PC-3 (cell line): ENCODE data around the gene AFG3L2. TPM values are rescaled to one million over a fixed set of nuclear protein-coding genes. Genes with fewer than 3 reads are reported as not detected.

Experiments
- ATAC-seq: fragments of 200-7000 bp; cut with Tn5 transposase; 2 replicates; pipeline ENCODE4 v1.9.1; 2020; ENCODE audit warnings: mild to moderate bottlenecking, moderate library complexity
- BruUV-seq: library from RNA; stranded (reverse); fragments of 400-500 nt; replicated peaks from 2 replicates; lab custom pipeline; 2021; lab: Mats Ljungman, UMichigan
- CTCF ChIA-PET: fragments of 300-600 bp; sonication (Branson Sonifier 250); formaldehyde crosslinking; loops from one replicate; lab custom pipeline; 2022; ENCODE audit warnings: antibody characterized with exemption; lab: Charles Lee
- POLR2A ChIA-PET: fragments of 300-600 bp; sonication (Branson Sonifier 250); formaldehyde crosslinking; loops from one replicate; lab custom pipeline; 2022; ENCODE audit warnings: antibody characterized with exemption; ENCODE audit not compliant: unreplicated experiment; lab: Charles Lee
- DNase-seq: peaks from one replicate; pipeline ENCODE4 v3.0.0-alpha.2; 2015
- H2AFZ ChIP-seq: fragments of 300-600 bp; sonication (generic); 2 replicates; pipeline ENCODE4 v1.6.0; 2016; ENCODE audit warnings: antibody characterized with exemption, low read length
- H3F3A ChIP-seq: fragments of 300-600 bp; sonication (generic); one replicate; pipeline ENCODE4 v1.6.0; 2017; ENCODE audit warnings: antibody characterized with exemption, low read length, control low read depth, mild to moderate bottlenecking; ENCODE audit not compliant: unreplicated experiment
- H3K27ac ChIP-seq: fragments of 300-600 bp; sonication (generic); 2 replicates; pipeline ENCODE4 v1.5.1; 2016; ENCODE audit warnings: mild to moderate bottlenecking, low read length
- H3K27me3 ChIP-seq: fragments of 300-600 bp; sonication (generic); 2 replicates; pipeline ENCODE4 v1.6.1; 2016; ENCODE audit warnings: low read length, mixed read lengths
- H3K36me3 ChIP-seq: fragments of 300-600 bp; sonication (generic); 2 replicates; pipeline ENCODE4 v1.6.1; 2016; ENCODE audit warnings: low read depth, mixed run types, low read length, mixed read lengths
- H3K4me1 ChIP-seq: fragments of 300-600 bp; sonication (generic); 2 replicates; pipeline ENCODE4 v1.5.1; 2016; ENCODE audit warnings: low read length; ENCODE audit not compliant: insufficient read depth
- H3K4me2 ChIP-seq: fragments of 300-600 bp; sonication (generic); 2 replicates; pipeline ENCODE4 v1.6.0; 2016; ENCODE audit warnings: low read length
- H3K4me3 ChIP-seq: fragments of 300-600 bp; sonication (generic); 2 replicates; pipeline ENCODE4 v1.5.1; 2016; ENCODE audit warnings: mild to moderate bottlenecking, low read length, mixed read lengths
- H3K79me2 ChIP-seq: fragments of 300-600 bp; sonication (generic); 2 replicates; pipeline ENCODE4 v1.6.1; 2017; ENCODE audit warnings: low read length, mixed read lengths
- H3K9ac ChIP-seq: fragments of 300-600 bp; sonication (generic); 2 replicates; pipeline ENCODE4 v1.6.0; 2016; ENCODE audit warnings: mild to moderate bottlenecking, low read length
- H3K9me2 ChIP-seq: fragments of 300-600 bp; sonication (generic); replicated peaks from 2 replicates; pipeline ENCODE4 v1.6.1; 2016; ENCODE audit warnings: mixed run types, low read length, mixed read lengths
- H3K9me3 ChIP-seq: fragments of 300-600 bp; sonication (generic); 2 replicates; pipeline ENCODE4 v1.6.1; 2016; ENCODE audit warnings: low read length, mixed read lengths
- H4K20me1 ChIP-seq: fragments of 300-600 bp; sonication (generic); 2 replicates; pipeline ENCODE4 v1.6.1; 2016; ENCODE audit warnings: low read length, mixed read lengths
- EZH2 ChIP-seq: fragments of 300-600 bp; sonication (generic); IDR thresholded peaks from one replicate; pipeline ENCODE4 v1.6.1; 2017; ENCODE audit warnings: antibody characterized with exemption, mild to moderate bottlenecking, low read length; ENCODE audit not compliant: unreplicated experiment
- EZH2phosphoT487 ChIP-seq: fragments of 300-600 bp; sonication (generic); IDR thresholded peaks from 2 replicates; pipeline ENCODE4 v1.6.1; 2018; ENCODE audit warnings: mild to moderate bottlenecking, antibody characterized with exemption, low read length, borderline replicate concordance
- intact Hi-C: fragments of 100-400 bp; cut with micrococcal nuclease; formaldehyde crosslinking; loops from 2 replicates; pipeline ENCODE4 v1.9.0; 2023
- total RNA-seq: library from RNA; depleted of rRNA; stranded (reverse); fragments of >200 nt; gene quantifications from 2 replicates; pipeline ENCODE4 v1.2.3, GENCODE V29; 2014
- TF ChIP-seq, protein P1 (sequence below): fragments of 300-600 bp; sonication (generic); conservative IDR thresholded peaks from 2 replicates; pipeline ENCODE4 v1.5.1; 2017; ENCODE audit warnings: antibody characterized with exemption, low read depth, mild to moderate bottlenecking, low read length

Gene AFG3L2
- total RNA-seq, 1 experiment from 2014 or later: 79.3 TPM

DNA sequence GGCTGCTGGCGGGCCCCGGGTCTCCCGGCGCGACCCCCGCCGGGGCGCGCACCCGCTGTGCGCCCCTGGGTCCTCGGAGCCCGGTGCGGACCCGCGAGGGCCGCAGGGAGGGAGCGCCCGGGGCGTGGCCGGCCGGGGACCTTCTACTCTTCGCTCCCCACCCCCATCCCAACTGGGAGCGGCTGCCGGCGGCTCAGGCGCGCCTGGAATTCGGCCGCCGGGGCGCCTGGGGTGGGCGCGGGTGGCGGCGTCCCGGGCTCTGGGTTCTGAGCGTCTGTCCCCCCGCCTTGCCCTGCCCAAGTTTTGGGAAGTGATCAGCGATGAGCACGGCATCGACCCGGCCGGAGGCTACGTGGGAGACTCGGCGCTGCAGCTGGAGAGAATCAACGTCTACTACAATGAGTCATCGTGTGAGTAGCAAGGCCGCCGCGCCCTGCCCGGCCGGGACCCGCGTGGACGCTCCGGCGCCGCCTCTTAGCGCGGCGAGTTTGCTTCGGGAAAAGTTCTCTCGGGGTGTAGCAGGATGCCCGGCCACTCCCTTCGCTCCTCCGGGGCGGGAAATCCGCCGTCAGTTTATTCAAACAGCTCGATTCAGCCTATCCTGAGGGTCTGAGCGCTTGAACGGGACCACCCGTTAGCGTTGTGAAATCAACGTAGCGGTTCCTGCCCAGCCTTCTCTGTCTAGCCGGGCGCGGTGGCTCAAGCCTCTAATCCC, 68.5 kb downstream of the AFG3L2 start:
- H2AFZ ChIP-seq: peak overlapping the region; percentile 75
- H3F3A ChIP-seq: no peaks in the 10 kb centered on the region
- H3K9me3 ChIP-seq: peaks cover 9% of the 10 kb centered on the region; the same call in 1 of the 2 replicates
- peak overlapping the region; percentile 86 for H3K9ac ChIP-seq
- peak overlapping the region; percentile 78 for H3K27ac ChIP-seq
- peaks cover 11% of the 10 kb centered on the region for H3K36me3 ChIP-seq
- no peaks in the 10 kb centered on the region for H4K20me1 ChIP-seq
- peaks cover 8% of the 10 kb centered on the region; the same call in 1 of the 2 replicates for H3K79me2 ChIP-seq
- ChIA-PET POLR2A (no interaction called here), CTCF (interaction anchor here (0.5 to 1.1 kb wide), 2 partner anchors 26 to 37 kb away, joined by 3 to 5 read pairs; no protein-coding TSS in a partner anchor)
- no peaks in the 10 kb centered on the region for H3K27me3 ChIP-seq
- H3K4me3 ChIP-seq: peak overlapping the region; percentile 71
- H3K4me2 ChIP-seq: peak overlapping the region; percentile 92
- intact Hi-C loops: loop anchor here (1.0 kb wide), 1 partner anchor 20 kb away; no protein-coding TSS in a partner anchor
- ATAC-seq (peak; percentile 76), DNase-seq (peak; percentile 81)
- TF ChIP-seq EZH2phosphoT487 (no peak), EZH2 (no peak)
- TF ChIP-seq, protein P1, sequence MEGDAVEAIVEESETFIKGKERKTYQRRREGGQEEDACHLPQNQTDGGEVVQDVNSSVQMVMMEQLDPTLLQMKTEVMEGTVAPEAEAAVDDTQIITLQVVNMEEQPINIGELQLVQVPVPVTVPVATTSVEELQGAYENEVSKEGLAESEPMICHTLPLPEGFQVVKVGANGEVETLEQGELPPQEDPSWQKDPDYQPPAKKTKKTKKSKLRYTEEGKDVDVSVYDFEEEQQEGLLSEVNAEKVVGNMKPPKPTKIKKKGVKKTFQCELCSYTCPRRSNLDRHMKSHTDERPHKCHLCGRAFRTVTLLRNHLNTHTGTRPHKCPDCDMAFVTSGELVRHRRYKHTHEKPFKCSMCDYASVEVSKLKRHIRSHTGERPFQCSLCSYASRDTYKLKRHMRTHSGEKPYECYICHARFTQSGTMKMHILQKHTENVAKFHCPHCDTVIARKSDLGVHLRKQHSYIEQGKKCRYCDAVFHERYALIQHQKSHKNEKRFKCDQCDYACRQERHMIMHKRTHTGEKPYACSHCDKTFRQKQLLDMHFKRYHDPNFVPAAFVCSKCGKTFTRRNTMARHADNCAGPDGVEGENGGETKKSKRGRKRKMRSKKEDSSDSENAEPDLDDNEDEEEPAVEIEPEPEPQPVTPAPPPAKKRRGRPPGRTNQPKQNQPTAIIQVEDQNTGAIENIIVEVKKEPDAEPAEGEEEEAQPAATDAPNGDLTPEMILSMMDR: no peak
- no TSS peak for BruUV-seq
- peaks cover 22% of the 10 kb centered on the region for H3K4me1 ChIP-seq
- no peaks in the 10 kb centered on the region for H3K9me2 ChIP-seq

DNA sequence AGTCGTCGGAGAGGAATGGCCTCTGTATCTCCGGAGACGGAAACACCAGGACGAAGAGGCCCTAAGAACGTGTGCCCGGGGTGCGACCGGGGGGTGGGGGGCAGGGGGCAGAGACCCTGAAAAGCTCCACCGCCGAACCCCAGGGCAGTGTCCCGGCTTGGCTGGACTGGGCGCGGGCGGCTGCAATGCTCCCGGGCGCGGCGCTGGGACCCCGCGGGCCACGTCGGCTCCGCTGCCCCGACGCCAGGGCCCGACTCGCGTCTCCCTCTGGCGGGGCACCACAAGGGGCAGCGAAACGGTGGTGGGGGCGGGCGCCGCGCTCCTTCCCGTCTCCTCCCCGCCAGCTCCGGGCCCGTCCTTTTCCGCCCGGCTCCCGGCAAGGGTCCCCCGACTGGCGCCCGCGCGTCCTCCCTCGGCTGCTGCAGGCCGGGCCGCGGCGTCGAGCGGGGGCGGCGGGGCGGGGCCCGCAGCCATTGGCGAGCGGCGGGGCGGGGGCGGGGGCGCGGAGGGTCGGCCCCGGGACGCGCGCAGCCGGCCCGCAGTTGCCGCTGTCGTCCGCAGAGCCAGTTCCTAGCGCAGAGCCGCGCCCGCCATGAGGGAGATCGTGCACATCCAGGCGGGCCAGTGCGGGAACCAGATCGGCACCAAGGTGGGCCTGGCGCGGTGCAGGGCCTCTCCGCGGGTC, 69.2 kb downstream of the AFG3L2 start, which contains the start of gene TUBB6:
Gene TUBB6 (plus strand): TSS at position 541 of the 685 bp plus-strand sequence. CDS start 52 bp downstream, at position 593.
- peak; percentile 6 for ATAC-seq
- Histone ChIP-seq H3K4me1 (peaks cover 22% of the 10 kb centered on the region), H3K36me3 (peaks cover 11% of the 10 kb centered on the region), H3F3A (no peaks in the 10 kb centered on the region), H3K27me3 (no peaks in the 10 kb centered on the region), H3K4me3 (peak within 1 kb of the TSS; percentile 71), H3K79me2 (peaks cover 8% of the 10 kb centered on the region; the same call in 1 of the 2 replicates), H3K9me3 (peaks cover 9% of the 10 kb centered on the region; the same call in 1 of the 2 replicates), H3K9me2 (no peaks in the 10 kb centered on the region), H3K4me2 (peak within 1 kb of the TSS; percentile 92), H2AFZ (peak within 1 kb of the TSS; percentile 75), H4K20me1 (no peaks in the 10 kb centered on the region), H3K9ac (peak within 1 kb of the TSS; percentile 86), H3K27ac (peak within 1 kb of the TSS; percentile 78)
- CTCF ChIA-PET: no interaction called here
- intact Hi-C loops: loop anchor here (1.0 kb wide), 1 partner anchor 20 kb away; no protein-coding TSS in a partner anchor
- DNase-seq: no peak
- POLR2A ChIA-PET: no interaction called here
- BruUV-seq: no TSS peak
- no peak for TF ChIP-seq EZH2phosphoT487
